ENCODE results near the gene DOCK3.
"Not testable (repeated sequence)": the region's sequence is repeated elsewhere in the genome, so short reads cannot be mapped to it uniquely, and the experiment has no call there.

The DOCK3 gene

GRCh38 chr3:50687916-50688315, 13.2 kb downstream of the DOCK3 start:
- no peak for DNase-seq (ENCODE audit: low read depth)

GRCh38 chr3:50688602-50689001, 13.9 kb downstream of the DOCK3 start:
- DNase-seq (ENCODE audit: low read depth): not testable (repeated sequence)

- no peak for DNase-seq (ENCODE audit: low read depth)
Observed at GRCh38 chr3:50689558-50689957, 14.8 kb downstream of the DOCK3 start.

- no peak for DNase-seq (ENCODE audit: low read depth)
Observed at GRCh38 chr3:50695031-50695430, 20.3 kb downstream of the DOCK3 start.

- DNase-seq (ENCODE audit: low read depth): no peak
Observed at GRCh38 chr3:50696276-50696675, 21.5 kb downstream of the DOCK3 start.

GRCh38 chr3:50698269-50698668, 23.5 kb downstream of the DOCK3 start:
- no peak for DNase-seq (ENCODE audit: low read depth)

GRCh38 chr3:50708620-50709019, 33.9 kb downstream of the DOCK3 start:
- no peak for DNase-seq (ENCODE audit: low read depth)

- DNase-seq (ENCODE audit: low read depth): peak; percentile 5
Observed at GRCh38 chr3:50714946-50715345, 40.2 kb downstream of the DOCK3 start.

- no peak for DNase-seq (ENCODE audit: low read depth)
Observed at GRCh38 chr3:50724831-50725230, 50.1 kb downstream of the DOCK3 start.

- DNase-seq (ENCODE audit: low read depth): no peak
Observed at GRCh38 chr3:50734985-50735384, 60.3 kb downstream of the DOCK3 start.

- DNase-seq (ENCODE audit: low read depth): no peak
Observed at GRCh38 chr3:50737193-50737905, 62.6 kb downstream of the DOCK3 start.

GRCh38 chr3:50737906-50738598, 63.3 kb downstream of the DOCK3 start:
- DNase-seq (ENCODE audit: low read depth): no peak

- DNase-seq (ENCODE audit: low read depth): no peak
Observed at GRCh38 chr3:50743643-50744042, 68.9 kb downstream of the DOCK3 start.

- no peak for DNase-seq (ENCODE audit: low read depth)
Observed at GRCh38 chr3:50749822-50750221, 75.1 kb downstream of the DOCK3 start.

- DNase-seq (ENCODE audit: low read depth): no peak
Observed at GRCh38 chr3:50759015-50759414, 84.3 kb downstream of the DOCK3 start.

GRCh38 chr3:50777680-50778079, 103.0 kb downstream of the DOCK3 start:
- no peak for DNase-seq (ENCODE audit: low read depth)

- DNase-seq (ENCODE audit: low read depth): not testable (repeated sequence)
Observed at GRCh38 chr3:50781766-50782165, 107.0 kb downstream of the DOCK3 start.

- DNase-seq (ENCODE audit: low read depth): no peak
Observed at GRCh38 chr3:50786631-50787030, 111.9 kb downstream of the DOCK3 start.

GRCh38 chr3:50790894-50791293, 116.2 kb downstream of the DOCK3 start:
- DNase-seq (ENCODE audit: low read depth): not testable (repeated sequence)

GRCh38 chr3:50792568-50792967, 117.8 kb downstream of the DOCK3 start:
- no peak for DNase-seq (ENCODE audit: low read depth)

GRCh38 chr3:50803805-50804204, 129.1 kb downstream of the DOCK3 start:
- DNase-seq (ENCODE audit: low read depth): not testable (repeated sequence)

- not testable (repeated sequence) for DNase-seq (ENCODE audit: low read depth)
Observed at GRCh38 chr3:50804376-50804775, 129.6 kb downstream of the DOCK3 start.

- DNase-seq (ENCODE audit: low read depth): no peak
Observed at GRCh38 chr3:50805321-50805720, 130.6 kb downstream of the DOCK3 start.

GRCh38 chr3:50806031-50806430, 131.3 kb downstream of the DOCK3 start:
- no peak for DNase-seq (ENCODE audit: low read depth)
